ENCODE measurements around the gene SLA2.

DNA sequence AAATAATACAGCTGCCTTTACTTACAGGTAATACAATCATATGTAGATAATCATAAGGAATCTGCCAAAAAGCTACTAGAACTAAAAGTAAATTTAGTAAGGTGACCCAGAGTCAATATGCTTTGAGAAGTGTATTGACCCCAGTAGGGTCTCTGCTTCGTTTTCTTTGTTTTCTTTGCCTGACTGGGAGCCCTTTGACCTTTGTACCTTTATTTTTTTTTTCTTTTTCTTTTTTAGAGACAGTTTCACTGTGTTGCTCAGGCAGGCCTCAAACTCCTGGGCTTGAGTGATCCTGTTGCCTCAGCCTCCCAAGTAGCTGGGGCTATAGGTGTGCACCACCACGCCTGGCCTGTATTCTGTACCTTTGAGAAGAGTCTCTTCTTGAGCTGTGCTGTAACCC is 22.6 kb downstream of the SLA2 start:
- TF ChIP-seq TAF1 (IDR thresholded peaks at IDR 0.05; ENCODE audit: borderline replicate concordance, low read depth, low read length) (no peak), POLR2A (IDR thresholded peaks at IDR 0.05; ENCODE audit: low read depth, low read length) (no peak), POLR2AphosphoS5 (IDR thresholded peaks at IDR 0.05; ENCODE audit: low read depth, low read length) (no peak)
